T47D (cell line): ENCODE results near the gene SH3PXD2A.
"Not testable (repeated sequence)": the region's sequence is repeated elsewhere in the genome, so short reads cannot be mapped to it uniquely, and the experiment has no call there.

Experiments used
- DNase-seq, 2 experiments: peaks; one replicate each; pipeline versions ENCODE4 v3.0.0 to v3.0.0-alpha.2; 2011 to 2012; ENCODE audit warnings: low read depth in 1 of 2, low spot score in 1 of 2
- JUND ChIP-seq: IDR thresholded peaks from 2 replicates; pipeline ENCODE4 v1.6.1; 2012; ENCODE audit warnings: low read depth
- in situ Hi-C: cut with HindIII; loops from 2 replicates; pipeline ENCODE4 v1.10.0; 2016; ENCODE audit warnings: low sequenced_read_pairs, low pct_unique_long_range_greater_than_20kb

Gene SH3PXD2A

GRCh38 chr10:103781329-103782061 lies 73.9 kb downstream of the SH3PXD2A start:
- DNase-seq = peak in 1 of 2 experiments; percentile 39
- in situ Hi-C loops = no loop called here
- no peak for TF ChIP-seq JUND

DNA sequence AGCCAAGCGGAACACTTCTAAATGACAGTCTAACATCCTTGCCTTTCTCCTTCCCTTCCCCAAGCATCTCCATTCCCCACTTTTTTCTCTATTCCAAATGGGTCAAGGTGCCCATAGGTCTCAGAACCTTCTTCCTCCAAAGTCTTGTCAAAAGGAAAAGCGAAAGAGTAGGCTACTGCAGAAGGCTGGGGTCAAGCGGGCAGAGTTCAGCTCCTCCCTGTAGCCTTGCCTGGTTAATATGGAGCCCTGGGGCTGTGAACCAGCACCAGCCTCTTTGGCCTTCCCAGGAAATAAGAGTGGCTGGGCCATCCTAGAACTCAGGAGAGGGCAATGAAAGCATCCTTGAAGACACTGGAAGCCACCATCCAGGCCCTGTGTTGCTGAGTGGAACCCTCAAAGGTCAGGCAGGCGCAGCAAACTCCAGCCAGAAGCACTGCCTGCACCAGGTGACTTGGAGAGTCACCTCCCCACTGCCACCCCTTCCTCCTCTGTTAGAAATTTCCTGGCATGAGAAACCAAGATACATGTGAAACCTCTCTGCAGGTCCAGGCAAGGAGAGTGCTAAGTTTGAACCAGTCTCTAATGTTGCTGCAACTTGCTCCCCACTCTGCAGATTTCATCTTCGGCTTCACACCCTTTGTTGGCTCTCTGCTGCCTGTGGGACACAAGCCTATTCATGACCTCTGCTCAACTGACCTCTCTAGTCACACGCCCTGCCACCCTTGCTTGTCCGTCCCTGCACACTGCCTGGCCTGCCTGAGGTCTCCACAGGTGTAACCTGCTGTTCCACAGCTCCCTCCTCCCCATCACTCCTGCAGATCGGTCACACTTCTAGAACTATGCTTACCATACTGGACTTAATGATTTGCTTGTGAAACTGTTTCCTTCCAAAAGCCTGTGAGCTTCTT lies 74.9 kb downstream of the SH3PXD2A start:
- no peak for DNase-seq
- TF ChIP-seq JUND = no peak
- in situ Hi-C loops = no loop called here

DNA sequence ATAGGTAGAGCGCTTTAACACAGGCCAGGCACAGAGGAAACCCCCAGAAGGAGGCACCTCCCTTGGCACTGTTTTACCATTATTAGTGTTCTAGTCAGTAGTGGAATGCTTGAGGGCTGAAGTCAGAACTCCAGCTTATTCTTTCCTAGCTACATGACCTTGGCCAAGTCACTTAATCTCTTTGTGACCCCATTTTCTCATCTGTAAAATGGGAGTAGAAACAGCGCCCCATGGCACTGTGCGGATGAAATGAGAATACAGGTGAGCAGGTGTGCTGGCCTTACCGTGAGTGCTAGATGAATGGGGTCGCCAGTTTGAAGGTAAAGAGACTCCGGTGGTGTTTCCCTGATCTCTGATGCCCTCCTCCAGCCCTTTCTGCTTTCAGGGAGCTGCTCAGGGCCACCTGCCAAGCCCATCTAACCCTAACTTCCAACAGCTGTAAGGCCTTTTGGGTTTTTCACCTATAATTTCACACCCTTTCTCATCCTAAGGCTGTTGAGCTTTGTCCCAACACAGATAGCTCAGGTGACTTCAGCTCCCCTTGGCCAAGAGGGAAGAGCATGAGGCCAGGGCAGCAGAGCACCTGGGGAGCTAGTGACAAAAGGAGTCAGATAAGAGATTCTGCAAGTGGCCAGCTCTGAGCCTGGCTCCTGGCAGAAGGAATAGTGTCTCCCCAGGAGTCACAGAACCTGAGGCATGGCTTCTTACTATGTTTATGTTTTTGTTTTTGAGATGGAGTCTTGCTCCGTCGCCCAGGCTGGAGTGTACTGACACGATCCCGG lies 76.8 kb downstream of the SH3PXD2A start:
- no peak for TF ChIP-seq JUND
- in situ Hi-C loops = no loop called here
- no peak for DNase-seq

DNA sequence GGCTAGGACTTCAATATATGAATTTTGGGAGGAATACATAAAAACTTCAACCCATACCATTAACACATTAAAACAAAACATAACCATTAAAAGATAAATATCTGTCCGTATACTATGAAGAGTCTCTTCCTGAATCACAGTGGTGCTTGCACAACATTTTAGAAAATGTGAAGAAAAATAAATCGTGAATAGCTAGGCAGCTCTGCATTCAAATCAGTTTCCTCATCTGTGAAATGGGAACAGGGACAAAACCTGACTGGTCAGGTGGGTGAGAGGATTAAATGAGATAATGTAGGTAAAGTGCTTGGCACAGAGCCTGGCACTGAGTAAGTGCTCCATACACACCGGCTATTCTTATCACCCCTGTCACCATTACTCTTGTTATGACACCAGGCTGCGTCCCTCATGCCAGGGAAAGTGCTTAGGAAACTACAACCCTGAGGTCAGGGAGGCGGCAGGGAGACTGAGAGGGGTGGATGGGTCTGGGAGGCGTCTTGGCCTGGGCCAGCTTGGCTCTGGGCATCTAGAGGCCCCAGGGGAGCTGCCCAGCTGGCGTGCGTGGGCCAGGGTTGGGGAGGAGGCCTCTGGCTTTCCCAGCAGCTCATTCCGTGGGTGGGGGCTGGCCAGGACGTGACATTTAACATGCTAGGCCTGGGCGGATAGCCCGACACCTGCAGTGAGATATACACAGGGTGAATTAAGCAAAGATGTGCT lies 78.3 kb downstream of the SH3PXD2A start:
- in situ Hi-C loops = no loop called here
- no peak for TF ChIP-seq JUND
- DNase-seq = no peak

- in situ Hi-C loops = no loop called here
- TF ChIP-seq JUND = no peak
- DNase-seq = no peak
Observed at GRCh38 chr10:103775776-103776175, 79.6 kb downstream of the SH3PXD2A start.

- DNase-seq, in situ Hi-C loops: not testable (repeated sequence)
Observed at GRCh38 chr10:103772846-103773245, 82.5 kb downstream of the SH3PXD2A start.

GRCh38 chr10:103772096-103772845 lies 83.1 kb downstream of the SH3PXD2A start:
- TF ChIP-seq JUND = no peak
- DNase-seq = no peak
- in situ Hi-C loops = no loop called here

DNA sequence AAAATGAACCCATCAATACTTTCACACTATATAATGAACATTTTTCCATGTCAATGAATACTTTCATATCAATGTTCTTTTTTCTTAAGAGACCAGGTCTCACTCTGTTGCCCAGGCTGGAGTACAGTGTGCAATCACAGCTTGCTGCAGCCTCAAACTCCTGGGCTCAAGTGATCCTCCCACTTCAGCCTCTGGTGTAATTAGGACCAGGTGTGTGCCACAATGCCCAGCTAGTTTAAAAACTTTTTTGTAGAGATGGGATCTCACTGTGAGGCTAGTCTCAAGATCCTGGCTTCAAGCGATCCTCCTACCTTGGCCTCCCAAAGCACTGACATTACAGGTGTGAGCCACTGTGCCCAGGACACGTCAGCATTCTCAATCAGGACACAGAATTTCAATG lies 85.2 kb downstream of the SH3PXD2A start:
- no peak for TF ChIP-seq JUND
- in situ Hi-C loops = no loop called here
- no peak for DNase-seq

DNA sequence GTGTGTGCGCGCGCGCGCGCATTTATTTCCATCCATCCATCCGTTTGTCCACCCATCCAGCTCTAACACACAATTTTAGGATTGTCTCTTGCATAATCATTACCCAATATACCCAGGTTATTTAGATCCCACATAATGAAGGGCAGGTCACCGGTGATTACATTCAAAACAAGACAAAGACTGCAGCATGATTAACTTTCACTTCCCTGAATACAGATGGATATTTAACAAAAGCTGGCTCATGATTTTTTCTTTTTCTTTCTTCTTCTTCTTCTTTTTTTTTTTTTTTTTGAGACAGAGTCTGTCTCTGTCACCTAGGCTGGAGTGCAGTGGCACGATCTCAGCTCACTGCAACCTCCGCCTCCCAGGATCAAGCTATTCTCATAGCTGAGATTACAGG lies 86.2 kb downstream of the SH3PXD2A start:
- TF ChIP-seq JUND = no peak
- in situ Hi-C loops = no loop called here
- DNase-seq = no peak

DNA sequence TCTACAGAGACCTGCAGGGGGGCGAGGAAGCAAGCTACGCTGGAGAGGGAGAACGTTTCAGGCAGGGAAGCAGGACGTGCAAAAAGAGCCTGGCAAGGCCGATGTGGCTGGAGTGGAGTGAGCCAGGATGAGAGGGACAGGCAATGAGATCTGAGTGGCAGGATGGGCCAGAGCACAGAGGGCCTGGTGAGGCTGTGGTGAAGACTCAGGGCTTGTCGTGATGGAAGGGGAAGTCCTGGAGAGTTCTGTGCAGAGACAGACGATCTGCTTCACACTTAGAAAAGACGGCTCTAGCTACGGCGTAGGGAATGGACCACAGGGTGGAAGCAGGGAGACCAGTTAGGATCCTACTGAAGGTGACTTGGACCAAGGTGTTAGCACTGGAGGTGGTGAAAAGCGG lies 87.0 kb downstream of the SH3PXD2A start:
- in situ Hi-C loops = no loop called here
- no peak for TF ChIP-seq JUND
- DNase-seq = no peak

- in situ Hi-C loops = no loop called here
Observed at GRCh38 chr10:103767756-103768155, 87.6 kb downstream of the SH3PXD2A start.

More at GRCh38 chr10:103767756-103768155, 87.6 kb downstream of the SH3PXD2A start:
- DNase-seq = no peak
- no peak for TF ChIP-seq JUND
